ENCODE results near the gene OR7C2. TPM values are rescaled to one million over a fixed set of nuclear protein-coding genes. Genes with fewer than 3 reads are reported as not detected.

OR7C2 gene
- total RNA-seq, 1 experiment from 2014 or later: not detected

GRCh38 chr19:14950421-14950820 is 9.1 kb downstream of the OR7C2 start:
- Histone ChIP-seq H3K4me1 (ENCODE audit: control insufficient read depth in 1 of 2, insufficient read depth in 2 of 2, low read length in 2 of 2) (no peaks in the 10 kb centered on the region), H3K27ac (ENCODE audit: low read depth, low read length) (no peak overlapping the region), H3K9me2 (ENCODE audit: insufficient read depth) (no peaks in the 10 kb centered on the region), H3K4me3 (replicated peaks in 1 of 2; ENCODE audit: low read depth in 1 of 2, low read length in 2 of 2) (no peak overlapping the region), H3K9me3 (ENCODE audit: control insufficient read depth in 1 of 2, insufficient read depth in 1 of 2, low read depth in 1 of 2, low read length in 2 of 2) (no peaks in the 10 kb centered on the region), H3K79me2 (ENCODE audit: insufficient read depth, low read length) (no peaks in the 10 kb centered on the region), H3K4me2 (ENCODE audit: low read length) (no peak overlapping the region), H3K36me3 (ENCODE audit: control insufficient read depth in 1 of 2, insufficient read depth in 2 of 2, low read length in 2 of 2) (no peaks in the 10 kb centered on the region), H3K9ac (ENCODE audit: low read length) (no peak overlapping the region), H4K20me1 (ENCODE audit: insufficient read depth) (no peaks in the 10 kb centered on the region), H3K27me3 (ENCODE audit: insufficient read depth, low read length) (no peaks in the 10 kb centered on the region), H2AFZ (ENCODE audit: low read depth, low read length, poor library complexity, severe bottlenecking) (no peak overlapping the region)
- RAD21 ChIA-PET (ENCODE audit: low non-redundant PET in 1 of 2, low total read pairs in 2 of 2, uncharacterized antibody in 2 of 2, unreplicated experiment in 2 of 2): no interaction called here
- CTCF ChIA-PET: no interaction called here
- TF ChIP-seq ZFX (IDR thresholded peaks at IDR 0.05) (no peak), MAX (IDR thresholded peaks at IDR 0.05) (no peak), ATF3 (IDR thresholded peaks at IDR 0.05) (no peak), POLR2A (IDR thresholded peaks at IDR 0.05; ENCODE audit: borderline replicate concordance, extremely low read depth, insufficient read depth, insufficient read length) (no peak), REST (IDR thresholded peaks at IDR 0.05; ENCODE audit: low read depth) (no peak)
- DNase-seq (ENCODE audit: low read depth, low spot score) (no peak), ATAC-seq (no peak)
- BruUV-seq (replicated peaks): no TSS peak
- intact Hi-C loops (cut with micrococcal nuclease): no loop called here
- POLR2A ChIA-PET: no interaction called here

GRCh38 chr19:14952767-14953166 is 11.5 kb downstream of the OR7C2 start:
- CTCF ChIA-PET: no interaction called here
- no TSS peak for BruUV-seq (replicated peaks)
- no peaks in the 10 kb centered on the region for H3K4me1 ChIP-seq (ENCODE audit: control insufficient read depth in 1 of 2, insufficient read depth in 2 of 2, low read length in 2 of 2)
- H3K9me2 ChIP-seq (ENCODE audit: insufficient read depth): no peaks in the 10 kb centered on the region
- ATAC-seq (no peak), DNase-seq (ENCODE audit: low read depth, low spot score) (no peak)
- no peaks in the 10 kb centered on the region for H3K79me2 ChIP-seq (ENCODE audit: insufficient read depth, low read length)
- H3K4me3 ChIP-seq (replicated peaks in 1 of 2; ENCODE audit: low read depth in 1 of 2, low read length in 2 of 2): no peak overlapping the region
- no peaks in the 10 kb centered on the region for H4K20me1 ChIP-seq (ENCODE audit: insufficient read depth)
- POLR2A ChIA-PET: no interaction called here
- intact Hi-C loops (cut with micrococcal nuclease): no loop called here
- no peak overlapping the region for H2AFZ ChIP-seq (ENCODE audit: low read depth, low read length, poor library complexity, severe bottlenecking)
- no peak overlapping the region for H3K9ac ChIP-seq (ENCODE audit: low read length)
- no peaks in the 10 kb centered on the region for H3K36me3 ChIP-seq (ENCODE audit: control insufficient read depth in 1 of 2, insufficient read depth in 2 of 2, low read length in 2 of 2)
- no peak overlapping the region for H3K4me2 ChIP-seq (ENCODE audit: low read length)
- no peaks in the 10 kb centered on the region for H3K9me3 ChIP-seq (ENCODE audit: control insufficient read depth in 1 of 2, insufficient read depth in 1 of 2, low read depth in 1 of 2, low read length in 2 of 2)
- no peaks in the 10 kb centered on the region for H3K27me3 ChIP-seq (ENCODE audit: insufficient read depth, low read length)
- no peak overlapping the region for H3K27ac ChIP-seq (ENCODE audit: low read depth, low read length)
- RAD21 ChIA-PET (ENCODE audit: low non-redundant PET in 1 of 2, low total read pairs in 2 of 2, uncharacterized antibody in 2 of 2, unreplicated experiment in 2 of 2): no interaction called here
- TF ChIP-seq TCF7L2 (IDR thresholded peaks at IDR 0.05; ENCODE audit: borderline replicate concordance, extremely low read depth, insufficient read depth, insufficient read length) (no peak), ZNF274 (IDR thresholded peaks at IDR 0.05; ENCODE audit: low read depth, low read length) (no peak), SP1 (IDR thresholded peaks at IDR 0.05; ENCODE audit: low read depth) (no peak), FOSL1 (IDR thresholded peaks at IDR 0.05; ENCODE audit: low read depth) (no peak), CEBPB (IDR thresholded peaks at IDR 0.05; ENCODE audit: low read depth) (no peak), ZFX (IDR thresholded peaks at IDR 0.05) (no peak), SRF (IDR thresholded peaks at IDR 0.05; ENCODE audit: low read depth) (no peak), JUND (IDR thresholded peaks at IDR 0.05) (no peak), MAX (IDR thresholded peaks at IDR 0.05) (no peak), REST (IDR thresholded peaks at IDR 0.05; ENCODE audit: low read depth) (no peak)
